ENCODE measurements around the gene REEP5.

DNA sequence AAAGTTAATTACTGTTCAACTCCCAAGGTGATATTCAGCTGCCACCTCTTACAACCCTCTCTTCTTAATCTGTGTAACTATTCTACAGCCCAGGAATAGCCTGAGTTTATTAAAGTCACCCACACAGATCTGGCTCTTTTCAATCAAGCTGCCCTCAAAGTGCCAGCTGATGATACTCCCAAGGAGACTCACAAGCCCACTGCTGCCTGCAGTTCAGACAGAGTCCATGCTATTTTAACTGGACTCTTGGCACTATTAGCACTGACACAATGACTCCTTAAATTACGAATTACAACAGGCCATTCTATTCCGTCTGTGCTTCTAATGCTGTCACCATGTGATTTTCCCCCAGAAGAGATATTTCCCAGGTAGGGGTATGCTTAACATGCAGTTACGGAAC, 26.3 kb downstream of the REEP5 start:
- TF ChIP-seq CTCF (IDR thresholded peaks at IDR 0.05): no peak
- TF ChIP-seq POLR2A (IDR thresholded peaks at IDR 0.05): no peak
- TF ChIP-seq EP300 (IDR thresholded peaks at IDR 0.05): no peak
- TF ChIP-seq POLR2AphosphoS5 (IDR thresholded peaks at IDR 0.05): no peak
